ENCODE results near the gene FTCD. TPM values are rescaled to one million over a fixed set of nuclear protein-coding genes. Genes with fewer than 3 reads are reported as not detected.

The FTCD gene
- total RNA-seq, 1 experiment from 2014 or later, result 6.7 TPM

GRCh38 chr21:46150073-46150472, 5.3 kb downstream of the FTCD start:
- Histone ChIP-seq H2BK12ac (ENCODE audit: insufficient read length, low read depth, low read length) (no peak overlapping the region), H3K9me3 (ENCODE audit: control insufficient read depth, low read depth, low read length) (no peaks in the 10 kb centered on the region), H4K5ac (ENCODE audit: insufficient read length, low read depth, low read length) (no peak overlapping the region), H3K4me1 (ENCODE audit: insufficient read depth, low read length) (no peaks in the 10 kb centered on the region; the same call in 1 of the 2 replicates), H2BK15ac (ENCODE audit: low read depth, low read length) (no peak overlapping the region), H3K14ac (ENCODE audit: insufficient read depth, low read length) (0 out of 2 replicates have a peak overlapping the region, but pooled peaks have one; percentile 28), H3K79me1 (ENCODE audit: insufficient read depth, low read depth, low read length, poor library complexity, severe bottlenecking) (no peaks in the 10 kb centered on the region), H4K91ac (ENCODE audit: insufficient read length, low read depth, low read length) (no peak overlapping the region), H3T11ph (ENCODE audit: low read length) (no peak overlapping the region), H3K23ac (ENCODE audit: insufficient read length, low read depth, low read length) (no peak overlapping the region), H3K27ac (ENCODE audit: insufficient read length, low read depth, low read length) (no peak overlapping the region), H3K79me2 (ENCODE audit: insufficient read depth, low read length) (no peaks in the 10 kb centered on the region), H2BK5ac (ENCODE audit: insufficient read length, low read length) (no peak overlapping the region), H2BK120ac (ENCODE audit: low read depth, low read length, poor library complexity, severe bottlenecking) (no peak overlapping the region), H3K27me3 (ENCODE audit: insufficient read depth, low read length) (no peaks in the 10 kb centered on the region), H2AK5ac (ENCODE audit: insufficient read length, low read length) (no peak overlapping the region), H3K4me2 (ENCODE audit: insufficient read depth, insufficient read length, low read length) (no peak overlapping the region), H3K56ac (ENCODE audit: insufficient read length, low read depth, low read length) (no peak overlapping the region), H2BK20ac (ENCODE audit: low read depth, low read length, poor library complexity, severe bottlenecking) (no peak overlapping the region), H4K20me1 (ENCODE audit: control insufficient read depth, insufficient read depth, insufficient read length) (no peaks in the 10 kb centered on the region), H3K4ac (ENCODE audit: low read depth, low read length) (no peak overlapping the region), H3K18ac (ENCODE audit: insufficient read length, low read depth, low read length) (no peak overlapping the region), H3K9ac (ENCODE audit: extremely low read depth, insufficient read length, low read length) (no peak overlapping the region), H2AFZ (ENCODE audit: low read length) (no peak overlapping the region), H4K8ac (replicated peaks; ENCODE audit: insufficient read length, low read depth, low read length) (no peak overlapping the region), H3K23me2 (ENCODE audit: insufficient read length, low read depth, low read length, poor library complexity, severe bottlenecking) (no peaks in the 10 kb centered on the region)
- H3K36me3 Mint-ChIP-seq (ENCODE audit: insufficient read depth in 1 of 3, low read depth in 3 of 3), result peaks cover 0 to 1% (median 0%) of the 10 kb centered on the region in 3 experiments; a peak in 1 of 7 replicates
- H3K4me3 Mint-ChIP-seq, result no peak overlapping the region
- no peak; the same call in 2 of the 3 replicates for TF ChIP-seq CTCF (conservative IDR thresholded peaks at IDR 0.05)
- no CpG with 5 or more reads among the region's 19 CpGs for WGBS (ENCODE audit: extremely low coverage, insufficient read length, low lambda C conversion rate)
- H3K4me1 Mint-ChIP-seq, result peaks cover 11 to 16% of the 10 kb centered on the region in 2 experiments
- peaks cover 2 to 3% of the 10 kb centered on the region in 2 experiments; a peak in 2 of 5 replicates for H3K9me3 Mint-ChIP-seq
- no peaks in the 10 kb centered on the region for H3K27me3 Mint-ChIP-seq (ENCODE audit: low read depth)
- DNase-seq, result peak; percentile 35
- H3K27ac Mint-ChIP-seq, result no peak overlapping the region
